Measurements from ENCODE around the gene DDI1. TPM values are rescaled to one million over a fixed set of nuclear protein-coding genes. Genes with fewer than 3 reads are reported as not detected.

Gene DDI1
- total and polyA plus RNA-seq, 10 of the 15 experiments (the other 5 are each of a cell fraction or from before 2014, with no cell fraction given), result not detected

- TF ChIP-seq CEBPZ (IDR thresholded peaks at IDR 0.05; ENCODE audit: low read depth, low read length) (no peak), STAT3 (IDR thresholded peaks at IDR 0.05; ENCODE audit: low read depth, low read length) (no peak)
Measured at GRCh38 chr11:104061853-104062521, 25.5 kb downstream of the DDI1 start (continued).

- no TSS peak for BruUV-seq (replicated peaks)
- SMC1A ChIA-PET (ENCODE audit: uncharacterized antibody, unreplicated experiment), result no interaction called here
- intact Hi-C loops (cut with micrococcal nuclease; ENCODE audit: unreplicated experiment), result no loop called here
- Histone ChIP-seq H3K36me3 (ENCODE audit: control insufficient read depth in 2 of 2, insufficient read depth in 2 of 2, low read length in 1 of 2) (no peaks in the 10 kb centered on the region), H3K27me3 (replicated peaks in 1 of 2; ENCODE audit: control insufficient read depth in 2 of 2, insufficient read depth in 2 of 2, low read length in 1 of 2) (no peaks in the 10 kb centered on the region), H3K79me2 (ENCODE audit: control insufficient read depth, insufficient read depth, low read length) (no peaks in the 10 kb centered on the region), H2AFZ (ENCODE audit: control insufficient read depth, low read depth, low read length) (no peak overlapping the region), H4K20me1 (ENCODE audit: control insufficient read depth, insufficient read depth) (no peaks in the 10 kb centered on the region), H3K4me1 (ENCODE audit: control insufficient read depth, insufficient read depth, low read length) (no peaks in the 10 kb centered on the region), H3K4me2 (ENCODE audit: control insufficient read depth, insufficient read depth) (no peak overlapping the region), H3K9ac (ENCODE audit: control insufficient read depth, insufficient read depth, low read length) (no peak overlapping the region), H3K4me3 (no peak overlapping the region), H3K9me3 (replicated peaks; ENCODE audit: control insufficient read depth, insufficient read depth, low read length) (no peaks in the 10 kb centered on the region; the same call in 2 of the 3 replicates), H3K27ac (ENCODE audit: control insufficient read depth, insufficient read depth) (no peak overlapping the region)
- in situ Hi-C loops (cut with MboI), result no loop called here
- CTCF ChIA-PET, result no interaction called here
- FAIRE-seq, result no peak
- POLR2A ChIA-PET, result no interaction called here
- no peak for ATAC-seq
- no peak for DNase-seq (ENCODE audit: low read depth, low spot score)
- RAD21 ChIA-PET (ENCODE audit: unreplicated experiment), result no interaction called here
- WGBS (ENCODE audit: insufficient coverage, insufficient replicate concordance, low lambda C conversion rate, missing lambda C conversion rate), result 67% methylated on average over 5 of the region's 5 CpGs
- no peak for TF ChIP-seq GABPA (IDR thresholded peaks at IDR 0.05; ENCODE audit: low read depth)
- TF ChIP-seq SUPT20H (IDR thresholded peaks at IDR 0.05; ENCODE audit: borderline replicate concordance, control insufficient read depth, low read depth, low read length), result no peak
- TF ChIP-seq ATF3 (IDR thresholded peaks at IDR 0.05; ENCODE audit: borderline replicate concordance, extremely low read depth, low read depth, low read length), result no peak
- TF ChIP-seq MEF2A (IDR thresholded peaks at IDR 0.05; ENCODE audit: insufficient read depth, low read depth, low read length), result no peak
- no peak for TF ChIP-seq TAF1 (IDR thresholded peaks at IDR 0.05; ENCODE audit: borderline replicate concordance, low read depth, low read length)
- no peak for TF ChIP-seq PKNOX1 (IDR thresholded peaks at IDR 0.05)
- no peak for TF ChIP-seq ETV6 (conservative IDR thresholded peaks at IDR 0.05 in 1 of 2, IDR thresholded peaks at IDR 0.05 in 1 of 2; ENCODE audit: borderline replicate concordance in 1 of 2, low read depth in 1 of 2)
- no peak for TF ChIP-seq MEF2B (IDR thresholded peaks at IDR 0.05; ENCODE audit: partially characterized antibody, poor library complexity, severe bottlenecking)
- no peak for TF ChIP-seq SIX5 (IDR thresholded peaks at IDR 0.05; ENCODE audit: low read depth, low read length, severe bottlenecking)
- no peak for TF ChIP-seq HDAC6 (IDR thresholded peaks at IDR 0.05; ENCODE audit: unreplicated experiment)
- no peak for TF ChIP-seq BCL3 (IDR thresholded peaks at IDR 0.05; ENCODE audit: borderline replicate concordance, insufficient read depth, low read depth, low read length, poor library complexity, severe bottlenecking)
Measured at GRCh38 chr11:104064034-104064630, 27.7 kb downstream of the DDI1 start.

Measured in GM12878 (cell line).